IPS-15b (cell line): ENCODE measurements around the gene ENAH.
"Not testable (repeated sequence)": the region's sequence is repeated elsewhere in the genome, so short reads cannot be mapped to it uniquely, and the experiment has no call there.

ENCODE experiments used
- H3K27me3 ChIP-seq: one replicate; pipeline ENCODE4 v1.6.1; 2013; ENCODE audit warnings: low read length; ENCODE audit not compliant: control insufficient read depth, insufficient read depth
- H3K36me3 ChIP-seq: one replicate; pipeline ENCODE4 v1.6.1; 2013; ENCODE audit warnings: low read length; ENCODE audit not compliant: control insufficient read depth, insufficient read depth
- H3K4me1 ChIP-seq: one replicate; pipeline ENCODE4 v1.6.1; 2013; ENCODE audit warnings: mild to moderate bottlenecking, low read length; ENCODE audit not compliant: control insufficient read depth, insufficient read depth
- H3K4me3 ChIP-seq: one replicate; pipeline ENCODE4 v1.5.1; 2013; ENCODE audit warnings: low read depth, low read length
- H3K9ac ChIP-seq: one replicate; pipeline ENCODE4 v1.6.1; 2013; ENCODE audit warnings: low read depth, mild to moderate bottlenecking, low read length
- H3K9me3 ChIP-seq: one replicate; pipeline ENCODE4 v1.6.1; 2013; ENCODE audit warnings: mild to moderate bottlenecking, low read length; ENCODE audit not compliant: control insufficient read depth, insufficient read depth

The ENAH gene

GRCh38 chr1:225513576-225513975 is 139.3 kb downstream of the ENAH start:
- peaks cover 28% of the 10 kb centered on the region for H3K4me1 ChIP-seq
- H3K27me3 ChIP-seq, H3K36me3 ChIP-seq, H3K4me3 ChIP-seq, H3K9ac ChIP-seq, H3K9me3 ChIP-seq: not testable (repeated sequence)

- H3K4me1 ChIP-seq = peaks cover 29% of the 10 kb centered on the region
- H3K27me3 ChIP-seq = no peaks in the 10 kb centered on the region
- H3K4me3 ChIP-seq = no peak overlapping the region
- no peaks in the 10 kb centered on the region for H3K36me3 ChIP-seq
- no peaks in the 10 kb centered on the region for H3K9me3 ChIP-seq
- no peak overlapping the region for H3K9ac ChIP-seq
These were observed 141.0 kb downstream of the ENAH start for GRCh38 chr1:225511828-225512381.

- not testable (repeated sequence) for H3K9ac ChIP-seq, H3K27me3 ChIP-seq, H3K4me3 ChIP-seq, H3K36me3 ChIP-seq, H3K9me3 ChIP-seq
- H3K4me1 ChIP-seq = peaks cover 24% of the 10 kb centered on the region
These were observed 142.2 kb downstream of the ENAH start for GRCh38 chr1:225510740-225511139.

- Histone ChIP-seq H3K9ac (no peak overlapping the region), H3K27me3 (no peaks in the 10 kb centered on the region), H3K9me3 (no peaks in the 10 kb centered on the region), H3K36me3 (no peaks in the 10 kb centered on the region), H3K4me1 (peaks cover 18% of the 10 kb centered on the region), H3K4me3 (no peak overlapping the region)
These were observed 143.2 kb downstream of the ENAH start for GRCh38 chr1:225509770-225510169.

GRCh38 chr1:225509376-225509707 is 143.6 kb downstream of the ENAH start:
- H3K27me3 ChIP-seq = no peaks in the 10 kb centered on the region
- no peak overlapping the region for H3K9ac ChIP-seq
- H3K9me3 ChIP-seq = no peaks in the 10 kb centered on the region
- H3K4me1 ChIP-seq = peaks cover 17% of the 10 kb centered on the region
- H3K4me3 ChIP-seq = no peak overlapping the region
- H3K36me3 ChIP-seq = no peaks in the 10 kb centered on the region

GRCh38 chr1:225508538-225509375 is 144.2 kb downstream of the ENAH start:
- Histone ChIP-seq H3K4me1 (peaks cover 17% of the 10 kb centered on the region), H3K27me3 (no peaks in the 10 kb centered on the region), H3K4me3 (no peak overlapping the region), H3K9ac (no peak overlapping the region), H3K9me3 (no peaks in the 10 kb centered on the region), H3K36me3 (no peaks in the 10 kb centered on the region)

- Histone ChIP-seq H3K4me3 (no peak overlapping the region), H3K9ac (no peak overlapping the region), H3K36me3 (no peaks in the 10 kb centered on the region), H3K4me1 (peaks cover 14% of the 10 kb centered on the region), H3K9me3 (no peaks in the 10 kb centered on the region), H3K27me3 (no peaks in the 10 kb centered on the region)
These were observed 146.2 kb downstream of the ENAH start for GRCh38 chr1:225506727-225507126.

GRCh38 chr1:225504776-225505175 is 148.1 kb downstream of the ENAH start:
- no peak overlapping the region for H3K9ac ChIP-seq
- peaks cover 23% of the 10 kb centered on the region for H3K4me1 ChIP-seq
- no peak overlapping the region for H3K4me3 ChIP-seq
- no peaks in the 10 kb centered on the region for H3K9me3 ChIP-seq
- H3K27me3 ChIP-seq = no peaks in the 10 kb centered on the region
- no peaks in the 10 kb centered on the region for H3K36me3 ChIP-seq

- Histone ChIP-seq H3K36me3 (no peaks in the 10 kb centered on the region), H3K9ac (no peak overlapping the region), H3K27me3 (no peaks in the 10 kb centered on the region), H3K9me3 (no peaks in the 10 kb centered on the region), H3K4me3 (no peak overlapping the region), H3K4me1 (peaks cover 11% of the 10 kb centered on the region)
These were observed 152.2 kb downstream of the ENAH start for GRCh38 chr1:225500624-225501192.

GRCh38 chr1:225498549-225499136 is 154.3 kb downstream of the ENAH start:
- Histone ChIP-seq H3K4me1 (peaks cover 11% of the 10 kb centered on the region), H3K9me3 (no peaks in the 10 kb centered on the region), H3K36me3 (no peaks in the 10 kb centered on the region), H3K27me3 (no peaks in the 10 kb centered on the region), H3K4me3 (no peak overlapping the region), H3K9ac (no peak overlapping the region)

GRCh38 chr1:225494789-225495359 is 158.0 kb downstream of the ENAH start:
- Histone ChIP-seq H3K27me3 (no peaks in the 10 kb centered on the region), H3K4me3 (no peak overlapping the region), H3K9ac (no peak overlapping the region), H3K4me1 (no peaks in the 10 kb centered on the region), H3K36me3 (no peaks in the 10 kb centered on the region), H3K9me3 (no peaks in the 10 kb centered on the region)
